C4-2B (cell line): ENCODE measurements around the gene SCGB1C1.

Experiments
- ZFX ChIP-seq: fragments of 450-650 bp; IDR thresholded peaks from 2 replicates; pipeline ENCODE4 v1.6.1; 2017
- TF ChIP-seq, protein P1 (sequence below): fragments of 450-650 bp; conservative IDR thresholded peaks from 2 replicates; pipeline ENCODE4 v1.5.1; 2017; ENCODE audit warnings: mild to moderate bottlenecking

DNA sequence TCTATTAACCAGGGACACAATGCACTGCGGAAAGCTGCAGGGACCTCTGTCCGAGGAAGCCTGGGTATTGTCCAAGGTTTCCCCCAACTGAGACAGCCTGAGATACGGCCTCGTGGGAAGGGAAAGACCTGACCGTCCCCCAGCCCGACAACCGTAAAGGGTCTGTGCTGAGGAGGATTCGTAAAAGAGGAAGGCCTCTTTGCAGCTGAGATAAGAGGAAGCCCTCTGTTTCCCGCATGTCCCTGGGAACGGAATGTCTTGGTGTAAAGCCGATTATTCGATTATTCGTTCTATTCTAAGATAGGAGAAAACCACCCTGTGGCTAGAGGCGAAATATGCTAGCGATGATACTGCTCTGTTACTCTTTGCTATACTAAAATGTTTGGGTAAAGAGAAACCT lies 9.1 kb downstream of the SCGB1C1 start:
- TF ChIP-seq, protein P1, sequence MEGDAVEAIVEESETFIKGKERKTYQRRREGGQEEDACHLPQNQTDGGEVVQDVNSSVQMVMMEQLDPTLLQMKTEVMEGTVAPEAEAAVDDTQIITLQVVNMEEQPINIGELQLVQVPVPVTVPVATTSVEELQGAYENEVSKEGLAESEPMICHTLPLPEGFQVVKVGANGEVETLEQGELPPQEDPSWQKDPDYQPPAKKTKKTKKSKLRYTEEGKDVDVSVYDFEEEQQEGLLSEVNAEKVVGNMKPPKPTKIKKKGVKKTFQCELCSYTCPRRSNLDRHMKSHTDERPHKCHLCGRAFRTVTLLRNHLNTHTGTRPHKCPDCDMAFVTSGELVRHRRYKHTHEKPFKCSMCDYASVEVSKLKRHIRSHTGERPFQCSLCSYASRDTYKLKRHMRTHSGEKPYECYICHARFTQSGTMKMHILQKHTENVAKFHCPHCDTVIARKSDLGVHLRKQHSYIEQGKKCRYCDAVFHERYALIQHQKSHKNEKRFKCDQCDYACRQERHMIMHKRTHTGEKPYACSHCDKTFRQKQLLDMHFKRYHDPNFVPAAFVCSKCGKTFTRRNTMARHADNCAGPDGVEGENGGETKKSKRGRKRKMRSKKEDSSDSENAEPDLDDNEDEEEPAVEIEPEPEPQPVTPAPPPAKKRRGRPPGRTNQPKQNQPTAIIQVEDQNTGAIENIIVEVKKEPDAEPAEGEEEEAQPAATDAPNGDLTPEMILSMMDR: no peak
- no peak for TF ChIP-seq ZFX
